ENCODE results near the gene NLN. TPM values are rescaled to one million over a fixed set of nuclear protein-coding genes. Genes with fewer than 3 reads are reported as not detected.
"Not testable (repeated sequence)": the region's sequence is repeated elsewhere in the genome, so short reads cannot be mapped to it uniquely, and the experiment has no call there.

Gene NLN
- total RNA-seq, 4 donors from 2014 or later = 2.2 to 17.3 (median 9.8) TPM

DNA sequence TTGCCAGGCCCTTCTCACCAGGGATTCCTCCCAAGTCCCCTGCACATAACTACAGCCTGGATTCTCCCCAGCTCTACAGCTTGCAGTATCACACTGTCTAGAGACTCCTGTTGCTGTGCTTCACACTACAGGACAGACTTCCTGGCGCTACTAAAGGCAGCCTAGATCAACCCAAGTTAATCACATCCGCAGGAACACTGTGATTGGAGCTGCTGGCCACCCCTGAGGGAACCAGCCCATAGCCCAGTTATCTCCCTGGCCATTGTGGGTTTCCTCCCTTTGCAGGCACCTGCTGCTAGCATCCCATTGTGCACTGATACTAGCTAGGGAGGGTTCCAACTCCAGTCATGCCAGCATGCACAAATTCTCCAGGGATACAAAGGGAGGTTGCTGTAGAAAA lies 53.5 kb downstream of the NLN start:
- no peaks in the 10 kb centered on the region for H3K9me3 ChIP-seq
- no peak for DNase-seq
- H3K27ac ChIP-seq = no peak overlapping the region
- no peak for TF ChIP-seq POLR2A (IDR thresholded peaks at IDR 0.05)
- TF ChIP-seq, protein P1, sequence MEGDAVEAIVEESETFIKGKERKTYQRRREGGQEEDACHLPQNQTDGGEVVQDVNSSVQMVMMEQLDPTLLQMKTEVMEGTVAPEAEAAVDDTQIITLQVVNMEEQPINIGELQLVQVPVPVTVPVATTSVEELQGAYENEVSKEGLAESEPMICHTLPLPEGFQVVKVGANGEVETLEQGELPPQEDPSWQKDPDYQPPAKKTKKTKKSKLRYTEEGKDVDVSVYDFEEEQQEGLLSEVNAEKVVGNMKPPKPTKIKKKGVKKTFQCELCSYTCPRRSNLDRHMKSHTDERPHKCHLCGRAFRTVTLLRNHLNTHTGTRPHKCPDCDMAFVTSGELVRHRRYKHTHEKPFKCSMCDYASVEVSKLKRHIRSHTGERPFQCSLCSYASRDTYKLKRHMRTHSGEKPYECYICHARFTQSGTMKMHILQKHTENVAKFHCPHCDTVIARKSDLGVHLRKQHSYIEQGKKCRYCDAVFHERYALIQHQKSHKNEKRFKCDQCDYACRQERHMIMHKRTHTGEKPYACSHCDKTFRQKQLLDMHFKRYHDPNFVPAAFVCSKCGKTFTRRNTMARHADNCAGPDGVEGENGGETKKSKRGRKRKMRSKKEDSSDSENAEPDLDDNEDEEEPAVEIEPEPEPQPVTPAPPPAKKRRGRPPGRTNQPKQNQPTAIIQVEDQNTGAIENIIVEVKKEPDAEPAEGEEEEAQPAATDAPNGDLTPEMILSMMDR (IDR thresholded peaks at IDR 0.05) = no peak
- H3K27me3 ChIP-seq = no peaks in the 10 kb centered on the region
- H3K36me3 ChIP-seq = no peaks in the 10 kb centered on the region
- no peak overlapping the region for H3K4me3 ChIP-seq
- H3K4me1 ChIP-seq = no peaks in the 10 kb centered on the region

DNA sequence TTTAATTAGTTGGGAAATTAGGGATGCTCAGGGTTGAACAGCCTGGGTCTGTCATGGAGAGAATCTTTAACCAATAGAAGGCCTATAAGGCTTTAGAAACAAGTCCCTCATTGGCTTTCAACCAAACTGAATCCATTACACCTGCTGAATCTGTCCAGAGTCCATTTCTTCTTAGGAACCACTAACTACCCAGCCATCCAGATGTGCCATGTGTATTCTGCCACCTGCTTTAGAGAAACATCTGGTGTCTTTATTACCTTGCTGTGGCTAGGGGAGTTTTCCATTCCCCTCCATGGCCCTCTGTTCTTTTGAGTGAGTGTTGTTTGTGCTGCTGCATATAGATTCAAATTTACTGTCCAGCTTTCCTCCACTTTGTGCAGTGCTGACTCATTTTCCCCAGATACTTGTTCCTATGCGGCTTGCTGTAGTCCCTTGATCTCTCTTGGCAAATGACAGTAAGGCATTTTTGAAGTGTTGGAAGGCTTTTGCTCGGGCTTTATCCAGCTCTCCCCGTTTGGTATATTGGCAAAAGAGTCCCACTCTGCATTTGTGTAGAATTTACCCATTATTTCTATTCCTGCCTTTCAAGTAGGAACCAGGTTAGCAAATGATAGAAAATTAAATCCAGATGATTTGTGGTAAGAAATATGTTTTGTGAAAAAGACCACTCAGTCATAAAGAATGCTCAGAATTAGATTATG lies 54.6 kb downstream of the NLN start:
- no peaks in the 10 kb centered on the region for H3K27me3 ChIP-seq
- H3K9me3 ChIP-seq = no peaks in the 10 kb centered on the region
- DNase-seq = no peak
- H3K27ac ChIP-seq = no peak overlapping the region
- no peaks in the 10 kb centered on the region for H3K4me1 ChIP-seq
- no peak overlapping the region for H3K4me3 ChIP-seq
- H3K36me3 ChIP-seq = no peaks in the 10 kb centered on the region
- TF ChIP-seq, protein P1 (IDR thresholded peaks at IDR 0.05) = no peak
- no peak for TF ChIP-seq POLR2A (IDR thresholded peaks at IDR 0.05)

DNA sequence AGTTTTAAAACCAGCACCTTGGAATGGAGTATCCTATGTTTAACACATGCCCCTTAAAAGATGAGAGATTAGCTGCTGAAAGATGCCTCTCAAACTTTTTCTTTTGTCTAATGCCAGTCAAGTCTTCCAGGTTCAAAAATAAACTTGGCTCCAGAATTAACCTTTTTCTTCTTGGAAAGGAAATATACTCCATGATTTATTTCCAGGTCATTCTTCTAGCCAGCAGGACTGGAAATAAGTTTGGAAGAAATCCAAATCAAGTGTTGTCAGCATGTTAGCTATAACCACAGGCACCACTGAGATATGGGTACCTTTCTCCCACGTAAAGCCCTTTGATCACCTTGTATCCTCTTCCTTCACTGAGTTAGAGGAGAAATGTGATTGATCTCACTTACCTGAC lies 56.1 kb downstream of the NLN start:
- no peak overlapping the region for H3K4me3 ChIP-seq
- no peaks in the 10 kb centered on the region for H3K27me3 ChIP-seq
- no peaks in the 10 kb centered on the region for H3K36me3 ChIP-seq
- no peak overlapping the region for H3K27ac ChIP-seq
- no peak for DNase-seq
- H3K9me3 ChIP-seq = no peaks in the 10 kb centered on the region
- no peak for TF ChIP-seq POLR2A (IDR thresholded peaks at IDR 0.05)
- TF ChIP-seq, protein P1 (IDR thresholded peaks at IDR 0.05) = no peak
- H3K4me1 ChIP-seq = no peaks in the 10 kb centered on the region

DNA sequence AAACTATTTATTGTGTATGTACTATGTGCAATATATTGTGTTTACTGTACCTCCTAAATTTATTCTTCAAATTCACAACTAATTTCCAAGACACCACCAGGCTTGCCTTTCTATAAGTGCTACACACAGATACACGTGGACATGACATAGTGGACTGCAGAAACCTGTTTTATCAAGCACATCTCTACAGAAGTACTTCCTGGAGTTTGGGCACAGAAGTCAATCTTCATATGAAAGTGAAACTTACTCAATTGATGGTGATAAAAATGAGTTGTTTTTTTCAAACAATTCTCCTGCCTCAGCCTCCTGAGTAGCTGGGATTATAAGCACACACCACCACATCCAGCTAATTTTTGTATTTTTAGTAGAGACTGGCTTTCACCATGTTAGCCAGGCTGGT lies 57.6 kb downstream of the NLN start:
- Histone ChIP-seq H3K36me3 (no peaks in the 10 kb centered on the region), H3K9me3 (no peaks in the 10 kb centered on the region), H3K27me3 (no peaks in the 10 kb centered on the region), H3K4me1 (no peaks in the 10 kb centered on the region), H3K27ac (no peak overlapping the region), H3K4me3 (no peak overlapping the region)
- no peak for DNase-seq
- TF ChIP-seq POLR2A (IDR thresholded peaks at IDR 0.05) = no peak
- TF ChIP-seq, protein P1 (IDR thresholded peaks at IDR 0.05) = peak in 2 of 6 experiments; percentile 3 to 4

DNA sequence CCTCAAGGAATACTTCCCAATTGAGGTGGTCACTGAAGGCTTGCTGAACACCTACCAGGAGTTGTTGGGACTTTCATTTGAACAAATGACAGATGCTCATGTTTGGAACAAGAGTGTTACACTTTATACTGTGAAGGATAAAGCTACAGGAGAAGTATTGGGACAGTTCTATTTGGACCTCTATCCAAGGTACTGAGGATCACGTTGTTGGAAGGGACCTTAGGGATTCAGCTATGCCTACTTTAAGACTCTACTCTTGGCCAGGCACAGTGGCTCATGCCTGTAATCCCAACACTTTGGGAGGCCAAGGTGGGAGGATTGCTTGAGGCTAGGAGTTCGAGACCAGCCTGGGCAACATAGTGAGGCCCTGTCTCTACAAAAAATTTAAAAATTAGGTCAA lies 66.3 kb downstream of the NLN start:
- not testable (repeated sequence) for H3K27ac ChIP-seq, H3K4me1 ChIP-seq, H3K27me3 ChIP-seq, H3K4me3 ChIP-seq, H3K9me3 ChIP-seq, DNase-seq, H3K36me3 ChIP-seq

DNA sequence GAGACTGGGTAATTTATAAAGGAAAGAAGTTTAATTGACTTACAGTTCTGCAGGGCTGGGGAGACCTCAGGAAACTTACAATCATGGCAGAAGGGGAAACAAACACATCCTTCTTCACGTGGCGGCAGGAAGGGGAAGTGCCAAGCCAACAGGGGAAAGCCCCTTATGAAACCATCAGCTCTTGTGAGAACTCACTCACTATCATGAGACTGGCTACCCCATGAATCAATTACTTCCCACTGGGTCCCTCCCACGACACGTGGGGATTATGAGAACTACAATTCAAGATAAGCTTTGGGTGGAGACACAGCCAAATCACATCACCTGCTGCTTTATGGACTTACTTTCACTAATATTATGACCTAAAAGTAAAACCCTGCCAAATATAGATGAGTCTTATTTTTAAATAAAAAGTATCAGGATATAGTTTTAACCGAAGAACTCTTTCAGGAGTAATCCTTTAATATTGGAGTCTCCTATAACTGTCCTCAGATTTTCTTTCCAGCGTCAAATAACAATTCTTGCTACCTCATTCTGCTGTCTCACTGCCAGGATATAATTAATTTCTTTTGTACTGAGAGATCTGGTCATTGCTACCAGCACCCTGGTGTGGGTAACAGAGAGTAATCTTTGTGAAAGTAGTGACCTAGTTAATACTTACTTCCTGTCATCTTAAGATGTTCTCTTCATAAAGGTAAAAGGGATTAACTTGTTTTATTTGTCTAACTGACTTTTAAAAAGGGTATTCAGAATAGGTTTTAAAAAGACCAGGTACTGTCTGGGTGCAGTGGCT lies 68.6 kb downstream of the NLN start:
- Histone ChIP-seq H3K4me3 (no peak overlapping the region), H3K27me3 (no peaks in the 10 kb centered on the region), H3K36me3 (peaks cover 0 to 3% (median 0%) of the 10 kb centered on the region in 3 donors), H3K9me3 (no peaks in the 10 kb centered on the region), H3K27ac (no peak overlapping the region), H3K4me1 (no peaks in the 10 kb centered on the region)
- TF ChIP-seq, protein P1 (IDR thresholded peaks at IDR 0.05) = no peak
- TF ChIP-seq POLR2A (IDR thresholded peaks at IDR 0.05) = no peak
- no peak for DNase-seq

All from Peyer's patch (tissue), 4 donors.